ENCODE results near the gene REV1.

REV1 gene

GRCh38 chr2:99496021-99496420 is 6.2 kb upstream of the REV1 start:
- no peak for TF ChIP-seq CTCF (IDR thresholded peaks at IDR 0.05; ENCODE audit: low read depth, low read length, missing control alignments)
- DNase-seq (ENCODE audit: low read depth), result no peak
- H3K4me3 ChIP-seq (ENCODE audit: low read depth, low read length), result no peak overlapping the region
- in situ Hi-C loops (cut with HindIII; ENCODE audit: low sequenced_read_pairs), result no loop called here

GRCh38 chr2:99495115-99495860 is 5.5 kb upstream of the REV1 start:
- no peak for TF ChIP-seq CTCF (IDR thresholded peaks at IDR 0.05; ENCODE audit: low read depth, low read length, missing control alignments)
- no peak for DNase-seq (ENCODE audit: low read depth)
- in situ Hi-C loops (cut with HindIII; ENCODE audit: low sequenced_read_pairs), result no loop called here
- no peak overlapping the region for H3K4me3 ChIP-seq (ENCODE audit: low read depth, low read length)

- H3K4me3 ChIP-seq (ENCODE audit: low read depth, low read length), result no peak overlapping the region
- TF ChIP-seq CTCF (IDR thresholded peaks at IDR 0.05; ENCODE audit: low read depth, low read length, missing control alignments), result no peak
Observed at GRCh38 chr2:99492721-99493120, 2.9 kb upstream of the REV1 start.

GRCh38 chr2:99490623-99491461 is 1.0 kb upstream of the REV1 start:
- H3K4me3 ChIP-seq (ENCODE audit: low read depth, low read length), result peak overlapping the region; percentile 82
- in situ Hi-C loops (cut with HindIII; ENCODE audit: low sequenced_read_pairs), result no loop called here
- DNase-seq (ENCODE audit: low read depth), result no peak
- no peak for TF ChIP-seq CTCF (IDR thresholded peaks at IDR 0.05; ENCODE audit: low read depth, low read length, missing control alignments)

More at GRCh38 chr2:99492721-99493120, 2.9 kb upstream of the REV1 start:
- DNase-seq (ENCODE audit: low read depth), result no peak
- in situ Hi-C loops (cut with HindIII; ENCODE audit: low sequenced_read_pairs), result no loop called here

GRCh38 chr2:99489063-99489760 is 605 bp downstream of the REV1 start:
- in situ Hi-C loops (cut with HindIII; ENCODE audit: low sequenced_read_pairs), result no loop called here
- no peak for TF ChIP-seq CTCF (IDR thresholded peaks at IDR 0.05; ENCODE audit: low read depth, low read length, missing control alignments)
- no peak for DNase-seq (ENCODE audit: low read depth)
- H3K4me3 ChIP-seq (ENCODE audit: low read depth, low read length), result peak overlapping the region; percentile 82

- in situ Hi-C loops (cut with HindIII; ENCODE audit: low sequenced_read_pairs), result no loop called here
- DNase-seq (ENCODE audit: low read depth), result no peak
- no peak for TF ChIP-seq CTCF (IDR thresholded peaks at IDR 0.05; ENCODE audit: low read depth, low read length, missing control alignments)
Observed at GRCh38 chr2:99488539-99489062, 1.2 kb downstream of the REV1 start.

More at GRCh38 chr2:99488539-99489062, 1.2 kb downstream of the REV1 start:
- H3K4me3 ChIP-seq (ENCODE audit: low read depth, low read length), result peak overlapping the region; percentile 82

Measured in astrocyte of the cerebellum (primary cell).